Sigmoid colon (tissue), 4 donors: ENCODE measurements around the gene VSTM2L.

ENCODE experiments used
- CTCF ChIP-seq, 4 experiments: fragments of 450-650 bp in 3 of 4; fragments of 200-600 bp in 1 of 4; IDR thresholded peaks; one replicate each; pipeline ENCODE4 v1.5.1; 2016 to 2019; ENCODE audit warnings: antibody characterized with exemption in 4 of 4, mild to moderate bottlenecking in 3 of 4, moderate library complexity in 2 of 4
- EP300 ChIP-seq, 4 donors: sonication (generic); formaldehyde crosslinking; IDR thresholded peaks; one replicate each; pipeline ENCODE4 v1.6.1; 2017; ENCODE audit warnings: antibody characterized with exemption in 4 of 4
- POLR2A ChIP-seq, 2 donors: fragments of 450-650 bp; IDR thresholded peaks; one replicate each; pipeline ENCODE4 v1.6.1; 2016; ENCODE audit warnings: antibody characterized with exemption in 2 of 2, mild to moderate bottlenecking in 2 of 2, moderate library complexity in 2 of 2
- POLR2AphosphoS5 ChIP-seq, 4 donors: sonication (generic); formaldehyde crosslinking; IDR thresholded peaks; one replicate each; pipeline ENCODE4 v1.6.1; 2017; ENCODE audit warnings: antibody characterized with exemption in 4 of 4

- TF ChIP-seq POLR2A (IDR thresholded peaks at IDR 0.05) (no peak), CTCF (IDR thresholded peaks at IDR 0.05) (no peak), POLR2AphosphoS5 (IDR thresholded peaks at IDR 0.05) (no peak), EP300 (IDR thresholded peaks at IDR 0.05) (no peak)
Observed at GRCh38 chr20:37853823-37854375, 49.0 kb upstream of the VSTM2L start.
